GM23248 (cell line): ENCODE data around the gene DENND1A.

Experiments
- EZH2 ChIP-seq: fragments of 200-600 bp; sonication (generic); IDR thresholded peaks from 2 replicates; pipeline ENCODE4 v1.6.1; 2018; ENCODE audit warnings: antibody characterized with exemption, mild to moderate bottlenecking; ENCODE audit not compliant: insufficient read depth, poor library complexity, severe bottlenecking
- EZH2phosphoT487 ChIP-seq: fragments of 200-600 bp; sonication (generic); IDR thresholded peaks from 2 replicates; pipeline ENCODE4 v1.6.1; 2018; ENCODE audit warnings: antibody characterized with exemption, moderate library complexity, mild to moderate bottlenecking, low read depth; ENCODE audit not compliant: insufficient read depth

- TF ChIP-seq EZH2 (no peak), EZH2phosphoT487 (no peak)
These were observed 311.8 kb downstream of the DENND1A start for GRCh38 chr9:123617952-123618678.
